ENCODE measurements around the gene TRPV6.

TRPV6 gene

DNA sequence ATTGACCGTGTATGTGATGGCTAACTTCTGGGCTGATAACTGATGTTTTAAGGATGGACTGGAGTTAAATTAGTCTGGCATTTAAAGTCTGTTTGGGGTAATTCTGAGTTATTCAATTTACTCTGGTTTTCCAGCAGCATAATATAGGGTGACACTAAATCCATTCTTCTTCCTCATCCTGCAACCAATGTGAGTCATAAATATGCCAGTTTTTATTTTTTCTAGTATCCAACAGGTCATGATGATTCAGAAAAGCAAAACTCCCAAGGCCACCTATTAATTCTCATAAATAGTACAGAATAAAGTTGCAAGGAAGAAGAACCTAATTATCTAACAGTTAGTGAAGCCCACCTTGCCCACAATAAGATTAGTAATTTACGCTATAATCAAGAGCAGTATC is 38.2 kb downstream of the TRPV6 start:
- no peak for DNase-seq

DNA sequence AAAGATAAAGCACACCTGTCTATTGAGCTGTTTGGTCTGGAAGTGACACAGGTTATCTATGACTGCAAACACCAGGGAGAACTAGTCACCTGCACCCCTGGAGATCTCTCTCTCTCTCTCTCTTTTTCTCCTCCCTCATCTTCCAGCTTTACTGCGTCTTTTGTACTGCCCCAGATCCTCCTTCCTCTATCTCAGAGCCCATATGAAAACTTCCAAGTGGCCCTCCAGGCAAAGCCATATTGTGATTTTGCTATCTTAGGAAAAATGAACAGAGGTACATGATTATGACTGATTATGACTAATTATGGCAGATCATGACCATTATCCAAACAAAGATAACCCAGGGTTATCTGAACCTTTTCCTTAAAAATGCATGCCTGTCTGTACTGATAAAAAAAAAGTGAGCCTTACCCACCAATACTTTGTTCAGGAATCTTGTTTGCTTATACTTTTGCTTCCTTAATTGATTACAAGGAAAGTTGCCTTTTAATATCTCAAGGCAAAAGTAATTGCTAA is 43.2 kb downstream of the TRPV6 start:
- DNase-seq, result no peak

DNA sequence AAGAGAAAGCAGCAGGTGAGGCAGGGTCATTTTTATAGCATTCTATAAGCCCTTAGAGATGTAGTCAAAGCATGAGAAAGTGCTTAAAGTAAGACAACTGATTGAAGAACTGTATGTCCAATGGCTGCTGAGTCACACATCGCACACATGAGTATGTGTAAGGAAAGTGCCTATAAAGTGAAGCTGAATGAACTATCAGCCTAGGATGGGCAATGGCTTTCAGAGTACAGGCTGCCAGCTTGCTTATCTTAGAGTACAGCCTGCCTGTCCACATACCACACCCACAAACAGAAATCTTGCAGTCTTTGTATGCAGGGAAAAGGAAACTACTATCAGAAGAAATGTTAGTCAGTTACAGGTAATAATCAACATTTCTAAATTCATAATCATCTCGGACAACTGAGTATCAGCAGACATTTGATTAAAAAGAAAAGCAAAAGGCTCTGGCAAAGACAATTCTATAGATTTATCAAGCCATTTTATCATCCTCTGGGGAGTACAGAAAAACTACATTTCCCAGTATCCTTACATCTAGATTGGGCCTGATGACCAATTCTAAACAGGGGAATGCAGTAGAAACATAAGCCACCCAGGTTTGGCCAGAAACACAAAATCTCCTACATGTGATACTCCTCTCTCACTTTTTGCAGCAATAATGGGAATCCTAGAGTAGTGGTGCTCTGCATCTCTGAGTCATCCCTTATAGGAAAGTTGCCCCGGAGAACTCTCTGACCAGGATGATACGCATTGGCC is 46.9 kb downstream of the TRPV6 start:
- no peak for DNase-seq

DNA sequence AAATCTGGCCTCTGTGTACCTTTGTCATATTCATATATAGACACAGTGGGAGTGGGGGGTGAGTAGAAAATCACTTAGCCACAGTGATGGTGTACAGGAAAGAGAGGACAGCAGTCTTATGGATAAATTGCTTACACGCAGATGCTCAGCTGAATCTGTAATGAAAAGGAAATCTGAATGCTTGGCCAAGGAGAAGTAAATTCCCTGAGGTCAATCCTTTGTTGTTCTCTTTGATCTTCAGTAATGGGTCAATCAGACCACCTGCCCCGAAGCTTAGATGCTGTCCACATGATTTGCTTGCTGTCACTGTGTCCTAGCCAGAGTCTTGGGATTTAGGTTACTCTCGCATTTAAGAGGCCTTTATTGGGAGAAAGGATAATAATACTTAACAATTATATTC is 49.1 kb downstream of the TRPV6 start:
- DNase-seq, result no peak

DNA sequence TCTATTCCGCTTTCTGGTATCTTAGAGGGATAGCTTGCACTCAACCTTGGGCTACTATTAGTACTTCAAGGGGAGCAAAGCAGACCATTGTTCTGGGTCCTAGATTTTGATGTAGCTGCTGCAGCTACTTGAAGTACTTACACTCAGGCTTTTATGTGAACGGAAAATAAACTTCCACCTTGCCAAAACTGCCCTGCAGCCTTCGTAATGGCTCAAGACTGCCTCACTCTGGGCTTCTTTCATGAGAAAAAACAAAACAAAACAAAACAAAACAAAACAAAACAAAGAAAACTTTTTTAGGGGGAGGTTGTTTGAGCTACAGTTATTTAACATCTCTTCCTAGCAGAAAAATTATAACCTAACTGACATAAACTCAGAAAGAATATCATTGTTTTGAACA is 50.1 kb downstream of the TRPV6 start:
- no peak for DNase-seq

DNA sequence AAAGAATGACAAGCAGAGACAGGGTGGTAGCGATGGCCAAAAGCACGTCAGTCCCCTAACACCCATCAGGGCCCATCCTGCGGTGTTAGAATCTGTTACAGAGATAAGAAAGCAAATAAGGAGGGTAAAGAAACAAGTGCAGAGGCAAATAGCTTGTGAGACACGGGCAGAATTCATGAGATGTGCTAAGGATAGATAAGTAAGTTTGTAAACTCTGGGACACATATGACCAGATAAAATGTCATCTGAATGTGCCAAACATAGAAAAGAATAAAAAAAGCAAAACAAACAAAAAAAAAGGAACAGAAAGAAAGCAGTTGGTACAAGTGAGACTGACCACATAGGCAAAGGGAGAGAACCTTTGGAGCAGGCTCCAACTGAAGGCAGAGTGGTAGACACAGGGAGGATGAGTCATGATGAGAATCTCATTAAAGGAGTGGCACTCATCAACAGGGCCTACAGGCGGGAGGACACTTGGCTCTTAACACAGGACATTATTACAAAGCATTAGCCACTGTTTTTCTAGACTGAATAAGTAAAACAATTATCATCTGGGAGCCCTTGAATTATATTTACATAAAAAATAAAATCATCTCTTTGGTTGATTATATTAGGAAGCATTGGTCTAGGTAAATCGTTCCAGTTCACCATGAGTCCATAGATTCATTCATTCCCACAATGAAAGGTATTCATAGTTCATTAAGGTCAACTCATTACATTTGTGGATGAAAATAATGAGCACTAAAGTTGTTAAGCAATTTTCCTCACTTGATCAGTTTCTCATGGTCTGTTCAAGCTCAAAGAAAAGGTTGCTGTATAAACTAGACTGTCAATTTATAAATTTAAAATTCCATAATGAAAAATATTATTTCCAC is 52.1 kb downstream of the TRPV6 start:
- no peak for DNase-seq

DNA sequence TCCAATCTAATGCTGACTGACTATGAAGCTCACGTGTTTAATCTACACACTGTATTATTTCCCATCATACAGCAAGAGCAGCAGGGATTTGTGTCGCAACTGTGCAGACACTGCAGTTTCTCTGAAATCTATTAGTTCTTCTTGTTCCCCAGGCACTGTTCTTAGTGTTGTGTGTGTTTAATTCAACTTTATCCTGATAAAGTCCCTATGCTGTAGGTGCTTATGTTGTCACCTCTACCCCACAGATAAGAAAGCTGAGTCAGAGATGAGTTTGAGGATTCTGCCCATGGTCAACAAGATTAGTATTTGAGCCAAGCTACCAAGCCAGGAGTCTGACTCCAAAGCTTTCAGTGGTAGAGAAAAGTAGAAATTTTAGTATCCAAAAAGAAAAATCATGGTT is 53.1 kb downstream of the TRPV6 start:
- no peak for DNase-seq

DNA sequence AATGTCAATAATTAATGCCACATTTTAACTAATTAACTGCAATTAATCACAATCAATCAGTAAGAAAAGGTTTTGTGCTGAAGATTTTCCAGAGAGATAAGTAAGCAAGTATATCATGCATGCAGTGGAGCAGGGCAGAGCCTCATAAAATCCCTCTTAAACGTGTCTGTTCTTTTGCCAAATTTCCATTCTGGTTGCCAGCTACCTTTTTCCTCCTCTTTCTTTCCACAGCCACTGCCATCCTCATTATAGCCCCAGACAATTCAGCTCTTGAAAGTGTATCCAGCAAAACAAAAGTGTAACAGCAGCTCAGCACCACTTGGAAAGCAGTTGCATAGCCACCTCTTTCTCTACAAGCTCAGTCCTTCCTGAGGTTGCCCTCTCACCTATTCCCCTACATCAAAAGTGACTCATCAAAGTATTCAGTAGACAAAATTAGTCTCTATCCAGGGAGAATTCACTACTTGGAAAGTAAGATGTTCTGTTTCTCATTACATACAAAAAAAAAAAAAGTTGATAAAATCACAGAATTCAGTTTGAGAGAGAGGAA is 57.5 kb downstream of the TRPV6 start:
- DNase-seq, result no peak

DNA sequence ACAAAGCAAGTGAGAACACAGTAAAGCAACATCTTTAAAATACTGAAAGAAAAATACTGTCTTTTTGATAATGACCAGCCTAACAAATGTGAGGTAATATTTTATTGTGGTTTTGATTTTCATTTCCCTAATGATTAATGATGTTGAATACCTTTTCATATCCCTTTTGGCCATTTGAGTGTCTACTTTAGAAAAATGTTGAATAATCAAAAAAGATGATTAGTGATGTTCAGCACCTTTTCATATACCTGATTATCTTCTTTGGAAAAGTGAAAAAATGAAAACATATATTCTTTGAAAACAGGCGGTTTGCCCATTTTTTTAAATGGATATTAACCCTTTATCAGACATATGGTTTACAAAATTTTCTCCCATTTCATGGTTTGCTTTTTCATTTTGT is 62.8 kb downstream of the TRPV6 start:
- DNase-seq, result no peak
